NCI-H1092 (cell line): ENCODE results near the gene CCR3.

ENCODE experiments used
- DNase-seq: peaks from one replicate; lab custom pipeline; 2025; lab: John Stamatoyannopoulos, UW

The CCR3 gene

DNA sequence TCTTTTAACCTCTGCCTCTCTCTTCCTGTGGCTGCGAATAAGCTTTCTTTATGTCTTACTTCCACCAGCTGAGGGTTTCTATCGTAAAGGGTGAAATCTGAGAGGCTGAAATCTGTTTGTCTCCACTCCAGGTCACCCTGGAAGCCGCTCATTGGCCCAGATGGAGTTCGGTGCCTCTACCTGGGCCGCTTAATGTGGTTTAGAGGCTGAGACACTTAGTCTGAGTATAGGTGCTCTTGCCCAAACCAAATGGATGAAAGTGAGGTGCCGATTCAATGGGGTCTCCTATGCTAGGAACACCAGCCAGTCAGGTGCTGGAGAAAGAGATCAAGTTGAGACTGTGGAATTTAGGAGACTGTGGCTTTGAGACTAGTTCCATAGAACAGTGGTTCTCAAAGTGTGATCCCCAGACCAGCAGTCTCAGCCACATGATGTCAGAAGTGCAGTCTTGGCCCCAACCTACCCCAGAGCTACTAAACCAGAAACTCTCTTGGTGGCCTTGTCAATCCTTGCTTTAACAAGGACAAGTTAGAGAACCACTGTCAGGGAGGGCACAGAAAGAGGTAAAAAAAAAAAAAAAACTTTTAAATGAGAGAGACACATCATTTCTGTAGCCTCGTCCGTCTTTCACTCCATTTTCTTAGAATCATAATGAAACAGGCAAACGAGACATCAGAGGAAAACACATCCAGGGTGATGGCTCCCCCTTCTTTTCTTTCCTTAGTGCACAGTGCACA lies 56.8 kb downstream of the CCR3 start:
- no peak for DNase-seq

DNA sequence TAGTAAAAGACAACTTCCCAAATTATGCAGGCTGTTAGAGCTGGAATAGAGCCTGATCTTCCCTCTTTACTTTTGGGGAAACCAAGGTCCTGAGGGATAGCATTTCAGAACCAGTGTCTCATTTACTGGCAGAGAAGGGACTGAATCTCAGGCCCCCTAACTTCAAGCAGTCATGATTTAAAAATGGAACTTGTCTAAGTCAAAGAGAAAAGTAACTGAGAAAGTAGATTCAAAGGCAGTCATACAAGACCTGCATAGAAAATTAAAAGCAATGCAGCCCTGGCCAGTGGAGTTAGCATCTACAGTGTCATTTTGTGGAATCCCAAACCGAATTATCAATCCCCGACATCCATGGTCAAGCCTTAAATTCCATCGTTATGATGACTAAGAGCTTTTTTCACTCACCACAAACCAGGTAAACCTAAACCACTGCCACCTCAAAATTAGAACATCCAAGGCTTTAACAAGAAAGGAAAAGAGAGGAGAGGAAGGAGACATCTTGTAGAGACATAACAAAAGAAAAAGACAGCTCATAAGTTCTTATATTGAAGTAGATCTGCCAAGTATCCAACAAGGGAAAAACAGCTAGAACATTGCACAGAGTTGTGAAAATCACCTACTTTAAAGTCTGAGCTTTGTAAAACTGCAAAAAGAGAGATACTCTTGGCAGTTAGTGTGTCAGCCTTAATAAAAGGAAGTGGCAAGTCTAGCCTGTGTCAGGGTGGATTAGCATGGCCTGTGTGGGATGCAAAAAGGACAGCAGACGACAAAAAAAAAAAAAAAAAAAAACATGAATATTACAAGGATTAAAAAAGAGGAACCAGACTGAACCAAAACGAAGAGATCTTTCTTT lies 57.6 kb downstream of the CCR3 start:
- no peak for DNase-seq

DNA sequence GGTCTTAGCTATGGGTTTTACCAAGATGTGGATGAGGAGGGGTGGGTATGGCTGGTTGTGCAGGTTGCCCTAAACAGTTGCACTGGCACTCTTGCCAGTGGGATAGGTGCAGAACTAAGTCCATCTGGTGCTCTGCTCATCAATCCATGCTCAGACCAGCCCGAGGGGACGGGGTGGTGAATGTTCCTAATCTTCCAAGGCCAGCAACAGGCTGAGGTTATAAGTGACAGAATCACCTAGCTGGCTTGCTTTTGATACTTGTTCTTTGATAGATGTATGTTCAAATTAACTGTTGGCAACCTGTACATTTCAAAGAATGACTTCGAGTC lies 58.2 kb downstream of the CCR3 start:
- DNase-seq = no peak

DNA sequence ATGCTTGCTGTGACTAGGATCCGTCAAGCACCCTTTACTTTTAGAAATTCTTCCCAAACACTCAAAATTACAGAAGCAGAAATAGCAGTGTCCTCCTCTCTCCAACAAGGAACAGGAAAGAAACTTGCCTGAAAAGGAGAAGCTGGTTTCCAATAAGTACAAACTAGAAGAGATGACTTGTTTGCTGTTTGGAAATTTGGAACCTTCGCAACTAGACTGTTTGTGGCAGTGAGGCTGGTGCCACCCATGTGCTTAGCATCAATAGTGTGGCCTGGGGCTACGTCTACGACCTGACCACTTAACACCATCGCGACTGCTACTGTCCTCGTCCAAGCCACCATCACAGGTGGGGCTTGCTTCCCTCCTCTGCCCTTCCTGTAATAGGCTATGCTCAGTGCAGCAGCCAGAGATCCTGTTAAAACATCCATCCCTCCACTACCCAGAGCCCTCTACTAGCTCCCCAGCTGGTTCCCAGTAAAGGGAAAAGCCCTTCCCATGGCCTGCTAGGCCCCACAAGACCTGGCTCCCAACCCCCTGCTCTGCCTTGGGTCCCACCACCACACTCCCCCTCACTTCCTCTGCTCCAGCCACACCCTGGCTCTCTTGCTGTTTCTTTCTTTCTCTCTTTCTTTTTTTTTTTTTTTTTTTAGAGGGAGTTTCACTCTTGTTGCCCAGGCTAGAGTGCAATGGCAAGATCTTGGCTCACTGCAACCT lies 59.0 kb downstream of the CCR3 start:
- DNase-seq = no peak

DNA sequence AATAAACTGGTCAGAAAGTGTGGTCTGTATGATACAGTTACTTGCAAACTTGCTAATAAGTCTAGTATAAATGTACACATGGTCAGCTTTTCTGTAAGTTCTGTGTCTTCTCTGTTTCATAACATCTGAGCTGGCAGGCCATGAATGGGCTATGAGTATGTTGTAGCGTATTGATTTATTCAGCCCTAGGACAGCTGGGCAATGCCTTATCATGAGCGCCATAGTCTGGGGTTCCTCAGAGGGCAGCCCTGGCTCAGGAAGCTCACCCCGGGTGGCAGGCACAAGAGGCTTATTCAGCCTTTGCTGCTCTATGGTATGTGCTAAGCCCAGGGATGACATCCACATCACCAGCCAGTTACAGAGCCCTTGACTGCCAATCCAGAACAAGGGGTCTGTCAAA lies 61.0 kb downstream of the CCR3 start:
- no peak for DNase-seq

DNA sequence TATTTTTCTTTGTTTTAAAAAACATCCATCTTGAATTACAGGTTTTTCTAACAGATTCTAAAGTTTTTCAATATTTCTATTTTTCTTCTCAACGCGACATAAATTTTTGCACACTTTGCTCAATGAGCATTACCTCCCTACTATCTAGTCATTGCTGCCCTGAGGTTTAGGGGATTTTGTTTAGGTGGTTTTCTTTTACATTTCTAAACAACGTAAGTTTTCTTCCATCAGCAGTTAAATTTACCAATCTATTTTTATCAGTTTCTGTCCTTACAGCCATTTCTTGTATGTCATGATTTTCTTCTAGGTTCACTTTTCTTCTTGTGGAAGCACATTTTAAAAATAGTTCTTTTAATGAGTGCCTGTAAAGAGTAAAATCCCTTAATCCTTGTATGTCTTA lies 62.5 kb downstream of the CCR3 start:
- DNase-seq = no peak

DNA sequence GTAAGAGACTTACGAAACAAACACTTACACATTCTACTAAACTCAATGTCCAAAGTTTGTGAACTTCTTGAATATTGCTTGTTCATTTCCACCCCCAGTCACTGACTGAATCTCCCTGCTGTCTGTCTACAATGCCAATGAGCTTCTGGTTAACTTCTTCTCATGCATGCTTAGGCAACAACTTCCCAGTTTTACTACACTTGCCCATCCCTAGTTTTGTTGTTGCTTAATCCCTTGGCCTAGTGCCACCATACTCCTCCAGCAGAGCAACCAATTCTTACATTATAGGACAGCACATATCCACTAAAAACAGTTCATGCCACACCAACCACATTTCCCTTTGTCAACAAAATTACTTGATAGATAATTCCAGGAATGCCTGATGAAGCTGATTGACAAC lies 70.7 kb downstream of the CCR3 start:
- no peak for DNase-seq

DNA sequence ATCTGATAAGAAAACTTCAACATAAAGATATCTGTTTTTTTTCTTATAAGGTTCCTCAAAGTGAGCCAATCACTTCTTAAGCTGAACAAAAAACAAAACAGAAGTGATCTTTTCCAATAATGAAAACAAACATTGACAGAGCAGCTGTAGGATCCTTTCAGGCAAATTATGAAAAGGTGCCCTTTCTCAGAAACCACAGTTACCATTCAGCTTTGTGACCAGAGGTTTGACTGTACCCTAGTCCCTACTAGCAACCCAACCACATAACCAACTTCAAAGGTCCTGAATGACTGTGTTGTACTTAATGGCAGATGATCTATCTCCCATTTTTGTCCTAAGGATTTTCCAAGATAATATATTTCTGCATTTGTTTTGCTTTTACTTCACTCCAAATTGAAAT lies 72.3 kb downstream of the CCR3 start:
- DNase-seq = no peak

DNA sequence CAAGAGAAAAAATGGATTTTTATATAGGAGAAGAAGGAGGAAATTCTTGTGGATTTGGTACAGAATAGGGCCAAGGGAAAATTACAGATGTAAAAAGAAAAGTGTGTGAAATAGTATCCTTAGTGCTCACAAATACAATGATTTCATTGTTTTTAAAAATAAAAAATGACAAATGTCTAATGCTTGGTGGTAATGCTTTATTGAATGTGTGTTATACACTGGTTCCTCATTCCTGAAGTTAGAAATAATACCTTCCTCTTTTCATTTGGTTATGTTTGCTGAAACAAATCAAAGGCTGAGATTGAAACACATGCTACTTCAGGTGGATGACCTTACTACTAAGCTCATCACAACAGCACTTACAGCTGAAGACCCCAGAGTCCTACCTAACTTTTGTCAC lies 73.9 kb downstream of the CCR3 start:
- no peak for DNase-seq
